GM21390 (cell line): Measurements from ENCODE around the gene FOXJ1.

Experiments used
- ATAC-seq: cut with Tn5 transposase; IDR thresholded peaks from one replicate; pipeline ENCODE4 v1.9.1; 2021; ENCODE audit not compliant: unreplicated experiment

FOXJ1 gene

GRCh38 chr17:76092526-76093413, 48.3 kb downstream of the FOXJ1 start:
- no peak for ATAC-seq

GRCh38 chr17:76091526-76092286, 49.3 kb downstream of the FOXJ1 start:
- ATAC-seq: no peak

- ATAC-seq: no peak
These were observed 50.4 kb downstream of the FOXJ1 start for GRCh38 chr17:76090517-76091129.

- ATAC-seq: no peak
These were observed 51.1 kb downstream of the FOXJ1 start for GRCh38 chr17:76089680-76090516.

GRCh38 chr17:76088868-76089576, 52.0 kb downstream of the FOXJ1 start:
- no peak for ATAC-seq

GRCh38 chr17:76088041-76088867, 52.8 kb downstream of the FOXJ1 start:
- no peak for ATAC-seq

GRCh38 chr17:76087531-76087930, 53.5 kb downstream of the FOXJ1 start:
- ATAC-seq: no peak

- ATAC-seq: no peak
These were observed 54.7 kb downstream of the FOXJ1 start for GRCh38 chr17:76086384-76086783.
